WTC11 (cell line): Measurements from ENCODE around the gene ZNF425. TPM values are rescaled to one million over a fixed set of nuclear protein-coding genes. Genes with fewer than 3 reads are reported as not detected.
A peak's percentile ranks its signal among the peaks of the same experiment; 100 is the strongest.

Source experiments
- ATF3 ChIP-seq: sonication (generic); formaldehyde crosslinking; conservative IDR thresholded peaks from 2 replicates; pipeline ENCODE4 v1.8.1; 2022; ENCODE audit warnings: mild to moderate bottlenecking, missing genetic modification reagents
- CBFB ChIP-seq: sonication (generic); formaldehyde crosslinking; IDR thresholded peaks from 2 replicates; pipeline ENCODE4 v1.8.1; 2022; ENCODE audit warnings: mild to moderate bottlenecking, low read depth, missing genetic modification reagents
- CREM ChIP-seq: sonication (generic); formaldehyde crosslinking; IDR thresholded peaks from 2 replicates; pipeline ENCODE4 v1.8.1; 2022; ENCODE audit warnings: mild to moderate bottlenecking, missing genetic modification reagents, moderate library complexity
- CTCF ChIP-seq: fragments of 200-600 bp; IDR thresholded peaks from 2 replicates; pipeline ENCODE4 v1.8.0; 2022; ENCODE audit warnings: antibody characterized with exemption
- E2F1 ChIP-seq: sonication (generic); formaldehyde crosslinking; IDR thresholded peaks from 2 replicates; pipeline ENCODE4 v1.8.0; 2022; ENCODE audit warnings: mild to moderate bottlenecking, missing genetic modification reagents
- ELF4 ChIP-seq: sonication (generic); formaldehyde crosslinking; IDR thresholded peaks from 2 replicates; pipeline ENCODE4 v1.8.1; 2022; ENCODE audit warnings: low read depth, mild to moderate bottlenecking, moderate library complexity, missing genetic modification reagents
- ESRRA ChIP-seq: sonication (generic); formaldehyde crosslinking; IDR thresholded peaks from 2 replicates; pipeline ENCODE4 v1.8.1; 2022; ENCODE audit warnings: mild to moderate bottlenecking, missing genetic modification reagents, borderline replicate concordance
- GRHL2 ChIP-seq: fragments of 250-450 bp; sonication (Bioruptor Pico); IDR thresholded peaks from 2 replicates; pipeline ENCODE4 v1.8.0; 2022; ENCODE audit warnings: mild to moderate bottlenecking, moderate library complexity; ENCODE audit not compliant: insufficient replicate concordance, severe bottlenecking
- HMGXB4 ChIP-seq: sonication (generic); formaldehyde crosslinking; IDR thresholded peaks from 2 replicates; pipeline ENCODE4 v1.8.1; 2023; ENCODE audit warnings: mild to moderate bottlenecking, moderate library complexity, missing genetic modification reagents
- KAT7 ChIP-seq: sonication (generic); formaldehyde crosslinking; IDR thresholded peaks from 2 replicates; pipeline ENCODE4 v1.8.1; 2023; ENCODE audit warnings: missing genetic modification reagents, mild to moderate bottlenecking, borderline replicate concordance
- MAX ChIP-seq: sonication (generic); formaldehyde crosslinking; IDR thresholded peaks from 2 replicates; pipeline ENCODE4 v1.8.0; 2022; ENCODE audit warnings: mild to moderate bottlenecking, missing genetic modification reagents
- MLX ChIP-seq: sonication (generic); formaldehyde crosslinking; IDR thresholded peaks from 2 replicates; pipeline ENCODE4 v1.8.1; 2023; ENCODE audit warnings: mild to moderate bottlenecking, missing genetic modification reagents, moderate library complexity
- MXD4 ChIP-seq: fragments of 250-450 bp; sonication (Bioruptor Pico); IDR thresholded peaks from 2 replicates; pipeline ENCODE4 v1.8.0; 2021; ENCODE audit warnings: mild to moderate bottlenecking, moderate library complexity, borderline replicate concordance
- NFATC4 ChIP-seq: fragments of 250-450 bp; sonication (Bioruptor Pico); IDR thresholded peaks from 2 replicates; pipeline ENCODE4 v1.9.0; 2021; ENCODE audit warnings: mild to moderate bottlenecking
- NR1H2 ChIP-seq: sonication (generic); formaldehyde crosslinking; IDR thresholded peaks from 2 replicates; pipeline ENCODE4 v1.9.0; 2021; ENCODE audit warnings: mild to moderate bottlenecking, moderate library complexity, missing genetic modification reagents
- PREB ChIP-seq: sonication (generic); formaldehyde crosslinking; IDR thresholded peaks from 2 replicates; pipeline ENCODE4 v1.8.1; 2022; ENCODE audit warnings: mild to moderate bottlenecking, missing genetic modification reagents, moderate library complexity, borderline replicate concordance
- SMAD4 ChIP-seq: sonication (generic); formaldehyde crosslinking; IDR thresholded peaks from 2 replicates; pipeline ENCODE4 v1.8.0; 2022; ENCODE audit warnings: mild to moderate bottlenecking, missing genetic modification reagents
- TEAD1 ChIP-seq: sonication (generic); formaldehyde crosslinking; IDR thresholded peaks from 2 replicates; pipeline ENCODE4 v1.8.0; 2022; ENCODE audit warnings: mild to moderate bottlenecking, missing genetic modification reagents
- TEAD4 ChIP-seq: sonication (generic); formaldehyde crosslinking; IDR thresholded peaks from 2 replicates; pipeline ENCODE4 v1.8.0; 2022; ENCODE audit warnings: mild to moderate bottlenecking, missing genetic modification reagents
- ZBTB43 ChIP-seq: sonication (generic); formaldehyde crosslinking; IDR thresholded peaks from 2 replicates; pipeline ENCODE4 v1.8.1; 2023; ENCODE audit warnings: mild to moderate bottlenecking, missing genetic modification reagents
- ZNF232 ChIP-seq: sonication (generic); formaldehyde crosslinking; IDR thresholded peaks from 2 replicates; pipeline ENCODE4 v1.8.0; 2022; ENCODE audit warnings: mild to moderate bottlenecking, missing genetic modification reagents
- ZNF263 ChIP-seq: sonication (generic); formaldehyde crosslinking; IDR thresholded peaks from 2 replicates; pipeline ENCODE4 v1.8.1; 2022; ENCODE audit warnings: low read depth, mild to moderate bottlenecking, moderate library complexity, missing genetic modification reagents
- ZNF416 ChIP-seq: fragments of 250-450 bp; sonication (Bioruptor Pico); IDR thresholded peaks from 2 replicates; pipeline ENCODE4 v1.9.0; 2021; ENCODE audit warnings: mild to moderate bottlenecking, inconsistent platforms
- ZNF425 ChIP-seq: fragments of 250-450 bp; sonication (Bioruptor Pico); conservative IDR thresholded peaks from 2 replicates; pipeline ENCODE4 v1.9.0; 2021; ENCODE audit warnings: mild to moderate bottlenecking
- ZNF512 ChIP-seq: sonication (generic); formaldehyde crosslinking; IDR thresholded peaks from 2 replicates; pipeline ENCODE4 v1.8.1; 2022; ENCODE audit warnings: missing genetic modification reagents, borderline replicate concordance
- total RNA-seq: library from RNA; stranded (reverse); gene quantifications from 3 replicates; pipeline ENCODE4 v1.2.3, GENCODE V29; 2021

The ZNF425 gene
- total RNA-seq, 1 experiment from 2014 or later = 3.8 TPM

- no peak for TF ChIP-seq TEAD4 (CRISPR knock-in tag)
- peak; percentile 76 for TF ChIP-seq KAT7 (CRISPR knock-in tag)
- no peak for TF ChIP-seq SMAD4 (CRISPR knock-in tag)
- TF ChIP-seq CBFB = 0 out of 2 replicates have a peak, but pooled peaks have one; percentile 51
- no peak for TF ChIP-seq ZNF512
- peak; percentile 80; the same call in 1 of the 2 replicates for TF ChIP-seq HMGXB4 (CRISPR knock-in tag)
- no peak for TF ChIP-seq PREB (CRISPR knock-in tag)
- TF ChIP-seq NR1H2 (CRISPR knock-in tag) = no peak
- TF ChIP-seq MAX (CRISPR knock-in tag) = peak; percentile 39; the same call in 1 of the 2 replicates
- 0 out of 2 replicates have a peak, but pooled peaks have one; percentile 72 for TF ChIP-seq ZNF416
- peak; percentile 88 for TF ChIP-seq CTCF
- no peak for TF ChIP-seq ELF4 (CRISPR knock-in tag)
- TF ChIP-seq ESRRA (CRISPR knock-in tag) = peak; percentile 85; the same call in 1 of the 2 replicates
- no peak; the same call in 1 of the 2 replicates for TF ChIP-seq ZNF232 (CRISPR knock-in tag)
- TF ChIP-seq E2F1 = peak; percentile 55; the same call in 1 of the 2 replicates
- TF ChIP-seq MLX (CRISPR knock-in tag) = no peak
- TF ChIP-seq TEAD1 (CRISPR knock-in tag) = no peak; the same call in none of the 2 replicates
- TF ChIP-seq ZNF425 (CRISPR knock-in tag) = no peak
- 0 out of 2 replicates have a peak, but pooled peaks have one; percentile 29 for TF ChIP-seq ZBTB43 (CRISPR knock-in tag)
- no peak for TF ChIP-seq CREM (CRISPR knock-in tag)
- TF ChIP-seq ATF3 = no peak
- TF ChIP-seq GRHL2 (CRISPR knock-in tag) = no peak
- no peak for TF ChIP-seq NFATC4 (CRISPR knock-in tag)
- no peak for TF ChIP-seq ZNF263 (CRISPR knock-in tag)
- TF ChIP-seq MXD4 (CRISPR knock-in tag) = no peak
Measured at GRCh38 chr7:149147072-149147751, 21.1 kb upstream of the ZNF425 start, which contains the start of gene ZNF398 (continued).
